Head of caudate nucleus (tissue), 42 donors: ENCODE data around the gene USP37.

ENCODE experiments used
- DNase-seq, 42 donors: peaks; one replicate each; pipeline versions ENCODE4 v3.0.0 to v3.0.0-alpha.2; 2020 to 2021; ENCODE audit warnings: mixed read lengths in 7 of 42
- intact Hi-C: fragments of 100-400 bp; cut with DNase I; formaldehyde crosslinking; loops from one replicate; pipeline ENCODE4 v1.15.0; 2022

USP37 gene

DNA sequence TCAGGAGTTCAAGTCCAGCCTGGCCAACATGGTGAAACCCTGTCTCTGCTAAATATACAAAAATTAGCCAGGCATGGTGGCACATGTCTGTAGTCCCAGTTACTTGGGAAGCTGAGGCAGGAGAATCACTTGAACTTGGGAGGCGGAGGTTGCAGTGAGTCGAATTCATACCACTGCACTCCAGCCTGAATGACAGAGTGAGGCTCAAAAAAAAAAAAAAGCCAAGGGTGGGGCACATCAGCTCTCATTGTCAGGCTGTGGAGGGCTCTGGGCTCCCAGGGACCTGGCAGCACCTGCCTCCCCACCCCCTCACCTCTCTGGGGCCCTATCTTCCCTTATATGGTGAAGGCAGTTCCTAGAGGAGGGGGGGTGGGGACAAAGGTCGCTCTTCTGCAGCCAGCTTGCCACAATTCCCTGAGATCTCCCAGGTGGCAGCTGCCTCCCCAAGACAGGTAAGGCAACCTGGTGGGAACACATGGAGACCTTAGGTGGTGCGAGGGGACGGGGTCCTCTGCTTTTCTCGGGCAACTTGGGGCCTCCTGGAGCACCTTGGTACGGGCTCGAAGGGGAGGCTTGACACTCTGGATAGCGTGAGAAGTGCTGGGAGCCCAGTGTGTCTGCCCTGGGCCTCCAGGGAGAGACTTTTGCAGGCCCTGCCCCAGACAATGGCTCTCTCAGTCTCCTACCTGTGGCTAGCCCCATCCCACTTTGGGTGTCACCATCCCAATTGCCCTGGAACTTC lies 149.3 kb downstream of the USP37 start, which contains the start of gene VIL1:
VIL1 (plus strand) TSS at position 407 of the 742 bp plus-strand sequence. CDS start 4,656 bp downstream, outside the sequence.
- intact Hi-C loops: loop anchor here (10.0 kb wide), 1 partner anchor 426 kb away; no protein-coding TSS in a partner anchor
- DNase-seq: no peak

DNA sequence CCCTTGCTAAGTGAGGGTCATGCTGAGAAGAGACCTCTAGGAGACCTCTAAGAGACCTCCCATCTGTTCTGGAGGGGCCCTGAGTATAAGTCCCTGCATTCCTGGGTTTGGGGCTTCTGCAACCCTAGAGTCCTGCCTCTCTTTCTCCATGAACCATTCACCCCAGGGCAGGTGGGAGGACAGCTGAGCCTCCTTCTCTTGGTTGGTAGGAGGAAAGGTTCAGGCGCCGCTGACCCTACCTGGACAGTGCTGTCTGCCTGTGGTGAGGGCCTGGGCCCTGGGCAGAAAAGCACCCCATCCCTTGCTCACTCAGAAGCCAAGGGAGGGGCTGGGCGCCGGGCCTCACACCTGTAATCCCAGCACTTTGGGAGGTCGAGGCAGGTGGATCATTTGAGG lies 149.8 kb downstream of the USP37 start:
- intact Hi-C loops: loop anchor here (10.0 kb wide), 1 partner anchor 426 kb away; no protein-coding TSS in a partner anchor

DNA sequence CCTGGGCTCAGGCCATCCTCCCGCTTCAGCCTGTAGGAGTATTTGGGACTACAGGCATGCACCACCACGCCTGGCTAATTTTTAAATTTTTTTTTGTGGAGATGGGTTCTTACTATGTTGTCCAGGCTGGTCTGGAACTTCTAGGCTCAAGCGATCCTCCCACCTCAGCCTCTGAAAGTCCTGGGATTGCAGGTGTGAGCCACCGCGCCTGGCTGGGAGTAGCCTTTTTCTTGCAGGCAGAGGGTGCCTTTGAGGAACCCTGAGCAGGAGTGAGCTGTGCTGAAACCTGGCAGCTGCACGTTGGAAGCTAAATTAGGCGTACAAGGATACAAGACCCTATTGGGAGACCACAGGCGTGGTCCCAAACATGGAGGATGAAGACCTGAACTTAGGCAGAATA lies 160.4 kb downstream of the USP37 start:
- intact Hi-C loops: loop anchor here (5.0 to 10.0 kb wide), 2 partner anchors 60 to 767 kb away; partner anchors contain the start of genes CNPPD1, RETREG2 and SLC23A3

More for the DNA sequence above, 149.8 kb downstream of the USP37 start:
- DNase-seq: no peak

DNA sequence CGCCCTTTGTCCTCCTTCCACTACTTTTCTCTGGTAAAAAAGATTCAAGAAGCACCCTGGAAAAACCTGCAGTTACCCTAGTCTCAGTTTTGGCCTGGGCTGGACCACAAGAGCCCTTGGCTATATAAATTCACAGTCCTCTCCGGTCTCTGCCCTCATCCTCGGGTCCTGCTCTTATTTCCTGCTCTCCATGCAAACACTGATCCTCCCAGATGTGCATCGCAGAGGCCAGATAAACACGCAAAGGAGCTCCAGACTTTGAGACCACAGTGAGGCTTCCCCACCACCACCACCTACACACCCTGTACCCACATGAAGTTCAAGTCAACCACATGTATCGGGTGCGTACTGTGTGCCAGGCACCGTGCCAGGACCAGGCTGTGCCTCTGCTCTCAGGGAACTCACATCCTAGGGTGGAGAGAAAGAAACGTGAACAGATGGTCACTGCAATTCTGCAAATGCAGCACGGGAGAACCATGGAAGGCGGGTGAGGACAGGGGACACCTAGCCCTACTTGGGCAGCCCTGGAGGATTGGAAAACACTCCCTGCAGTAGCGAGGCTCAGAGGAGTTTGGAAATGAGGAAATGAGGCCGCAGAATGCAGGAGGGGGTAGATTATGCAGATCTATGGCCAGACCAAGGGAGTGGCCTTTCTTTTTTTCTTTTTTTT lies 161.1 kb downstream of the USP37 start:
- peak in 37 of 42 donors; percentile 31 to 73 (median 51) for DNase-seq
- intact Hi-C loops: loop anchor here (5.0 to 10.0 kb wide), 2 partner anchors 60 to 768 kb away; partner anchors contain the start of genes CNPPD1, RETREG2 and SLC23A3

More for the DNA sequence above, 160.4 kb downstream of the USP37 start:
- no peak for DNase-seq

DNA sequence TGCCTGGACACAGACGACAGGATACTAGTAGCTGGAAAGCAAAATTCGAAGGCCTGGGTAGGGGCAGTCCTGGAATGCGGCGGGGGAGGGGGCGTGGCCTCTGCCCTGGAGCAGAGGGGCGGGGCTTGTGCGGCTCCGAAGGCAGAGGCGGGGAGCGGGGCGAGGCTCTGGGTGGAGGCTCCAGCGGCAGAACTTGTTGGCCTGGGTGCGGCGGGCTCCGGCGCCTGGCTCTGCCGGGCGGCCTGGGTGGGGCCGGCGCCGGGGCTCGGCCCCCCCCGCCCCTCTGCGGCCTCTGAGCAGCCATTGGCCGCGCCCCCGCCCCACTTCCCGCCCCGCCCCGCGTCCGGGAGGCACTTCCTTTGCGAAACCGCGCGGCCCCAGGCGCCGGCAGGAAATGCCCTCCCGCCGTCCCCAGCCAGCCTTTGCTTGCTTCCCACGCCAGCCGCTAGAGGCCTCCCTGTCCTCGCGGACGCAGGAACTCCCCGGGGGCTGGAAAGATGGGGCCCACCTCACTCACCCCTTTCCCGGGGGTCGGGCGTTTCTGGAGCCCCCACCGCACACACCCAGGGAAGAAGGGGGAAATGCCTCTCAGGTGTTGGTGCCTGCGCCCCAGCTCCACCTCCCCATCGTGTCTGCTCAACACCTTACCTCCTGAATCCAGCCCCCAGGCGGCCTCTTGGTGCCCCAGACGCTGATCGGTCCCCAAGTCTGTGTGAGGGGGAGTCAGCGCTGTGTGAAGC lies 161.8 kb downstream of the USP37 start:
- DNase-seq: peak; percentile 87 to 99 (median 96)
- intact Hi-C loops: loop anchor here (5.0 to 10.0 kb wide), 2 partner anchors 61 to 768 kb away; partner anchors contain the start of genes CNPPD1, RETREG2 and SLC23A3

DNA sequence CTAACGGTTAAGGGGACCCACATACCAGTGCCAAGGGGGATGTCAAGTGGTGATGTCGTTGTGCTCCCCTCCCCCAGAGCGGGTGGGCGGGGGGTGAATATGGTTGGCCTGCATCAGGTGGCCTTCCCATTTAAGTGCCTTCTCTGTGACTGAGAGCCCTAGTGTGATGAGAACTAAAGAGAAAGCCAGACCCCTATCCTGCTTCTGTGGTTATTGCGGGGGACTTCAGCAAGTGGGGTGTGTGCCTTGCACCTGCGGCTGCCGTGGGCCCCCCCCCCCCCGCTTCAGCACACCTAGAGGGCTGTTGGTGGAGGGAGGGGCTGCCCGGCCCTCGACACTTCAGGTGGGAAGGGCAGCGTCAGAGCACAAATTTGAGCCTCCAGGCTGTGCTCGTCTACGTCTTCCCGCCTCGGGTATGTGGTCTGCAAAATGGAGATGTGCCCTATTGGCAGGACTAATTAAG lies 162.4 kb downstream of the USP37 start:
- intact Hi-C loops: loop anchor here (5.0 to 10.0 kb wide), 2 partner anchors 62 to 769 kb away; partner anchors contain the start of genes CNPPD1, RETREG2 and SLC23A3
- DNase-seq: peak in 1 of 42 donors; percentile 40

DNA sequence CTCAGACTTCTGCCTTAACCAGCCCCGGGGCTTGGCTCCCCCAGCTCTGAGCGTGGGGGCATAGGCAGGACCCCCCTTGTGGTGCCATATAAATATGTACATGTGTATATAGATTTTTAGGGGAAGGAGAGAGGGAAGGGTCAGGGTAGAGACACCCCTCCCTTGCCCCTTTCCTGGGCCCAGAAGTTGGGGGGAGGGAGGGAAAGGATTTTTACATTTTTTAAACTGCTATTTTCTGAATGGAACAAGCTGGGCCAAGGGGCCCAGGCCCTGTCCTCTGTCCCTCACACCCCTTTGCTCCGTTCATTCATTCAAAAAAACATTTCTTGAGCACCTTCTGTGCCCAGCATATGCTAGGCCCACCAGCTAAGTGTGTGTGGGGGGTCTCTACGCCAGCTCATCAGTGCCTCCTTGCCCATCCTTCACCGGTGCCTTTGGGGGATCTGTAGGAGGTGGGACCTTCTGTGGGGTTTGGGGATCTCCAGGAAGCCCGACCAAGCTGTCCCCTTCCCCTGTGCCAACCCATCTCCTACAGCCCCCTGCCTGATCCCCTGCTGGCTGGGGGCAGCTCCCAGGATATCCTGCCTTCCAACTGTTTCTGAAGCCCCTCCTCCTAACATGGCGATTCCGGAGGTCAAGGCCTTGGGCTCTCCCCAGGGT lies 162.9 kb downstream of the USP37 start:
- intact Hi-C loops: loop anchor here (5.0 to 10.0 kb wide), 2 partner anchors 62 to 770 kb away; partner anchors contain the start of genes CNPPD1, RETREG2 and SLC23A3
- DNase-seq: no peak

DNA sequence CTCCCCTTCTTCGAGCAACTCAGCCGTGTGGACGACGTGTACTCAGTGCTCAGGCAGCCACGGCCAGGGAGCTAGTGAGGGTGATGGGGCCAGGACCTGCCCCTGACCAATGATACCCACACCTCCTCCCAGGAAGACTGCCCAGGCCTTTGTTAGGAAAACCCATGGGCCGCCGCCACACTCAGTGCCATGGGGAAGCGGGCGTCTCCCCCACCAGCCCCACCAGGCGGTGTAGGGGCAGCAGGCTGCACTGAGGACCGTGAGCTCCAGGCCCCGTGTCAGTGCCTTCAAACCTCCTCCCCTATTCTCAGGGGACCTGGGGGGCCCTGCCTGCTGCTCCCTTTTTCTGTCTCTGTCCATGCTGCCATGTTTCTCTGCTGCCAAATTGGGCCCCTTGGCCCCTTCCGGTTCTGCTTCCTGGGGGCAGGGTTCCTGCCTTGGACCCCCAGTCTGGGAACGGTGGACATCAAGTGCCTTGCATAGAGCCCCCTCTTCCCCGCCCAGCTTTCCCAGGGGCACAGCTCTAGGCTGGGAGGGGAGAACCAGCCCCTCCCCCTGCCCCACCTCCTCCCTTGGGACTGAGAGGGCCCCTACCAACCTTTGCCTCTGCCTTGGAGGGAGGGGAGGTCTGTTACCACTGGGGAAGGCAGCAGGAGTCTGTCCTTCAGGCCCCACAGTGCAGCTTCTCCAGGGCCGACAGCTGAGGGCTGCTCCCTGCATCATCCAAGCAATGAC lies 163.6 kb downstream of the USP37 start:
- intact Hi-C loops: loop anchor here (5.0 to 10.0 kb wide), 5 partner anchors 63 to 770 kb away; partner anchors contain the start of genes BCS1L, CNOT9, CNPPD1 and RETREG2

DNA sequence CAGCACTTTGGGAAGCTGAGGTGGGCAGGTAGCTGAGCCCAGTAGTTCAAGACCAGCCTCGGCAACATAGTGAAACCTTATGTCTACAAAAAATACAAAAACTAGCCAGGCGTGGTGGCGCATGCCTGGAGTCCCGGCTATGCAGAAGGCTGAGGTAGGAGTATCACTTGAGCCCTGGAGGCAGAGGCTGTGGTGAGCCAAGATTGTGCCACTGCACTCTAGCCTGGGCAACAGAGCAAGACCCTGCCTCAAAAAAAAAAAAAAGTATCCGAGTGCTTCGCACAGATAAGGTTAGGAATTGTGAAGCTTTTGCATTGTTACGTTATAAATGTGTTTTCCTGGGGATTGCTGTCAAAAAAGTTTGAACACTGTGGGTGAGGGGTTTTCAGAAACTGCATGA lies 164.3 kb downstream of the USP37 start:
- DNase-seq: no peak
- intact Hi-C loops: loop anchor here (5.0 to 10.0 kb wide), 4 partner anchors 112 to 771 kb away; partner anchors contain the start of genes BCS1L, CNOT9, CNPPD1 and RETREG2

More for the DNA sequence above, 163.6 kb downstream of the USP37 start:
- DNase-seq: no peak

DNA sequence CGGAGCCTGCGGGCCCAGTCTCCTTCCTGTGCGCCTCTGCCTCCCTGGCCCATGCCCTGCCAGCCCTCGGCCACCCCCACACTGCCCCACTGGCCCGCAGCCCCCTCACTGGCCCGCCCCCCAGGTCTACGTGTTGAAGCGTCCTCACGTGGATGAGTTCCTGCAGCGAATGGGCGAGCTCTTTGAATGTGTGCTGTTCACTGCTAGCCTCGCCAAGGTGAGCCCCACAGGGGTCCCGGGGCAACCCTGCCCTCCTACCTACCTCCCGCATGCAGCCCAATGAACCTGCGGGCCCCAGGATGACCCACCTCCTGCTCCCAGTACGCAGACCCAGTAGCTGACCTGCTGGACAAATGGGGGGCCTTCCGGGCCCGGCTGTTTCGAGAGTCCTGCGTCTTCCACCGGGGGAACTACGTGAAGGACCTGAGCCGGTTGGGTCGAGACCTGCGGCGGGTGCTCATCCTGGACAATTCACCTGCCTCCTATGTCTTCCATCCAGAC lies 165.2 kb downstream of the USP37 start:
- DNase-seq: no peak
- intact Hi-C loops: loop anchor here (5.0 to 10.0 kb wide), 4 partner anchors 111 to 772 kb away; partner anchors contain the start of genes BCS1L, CNOT9, CNPPD1 and RETREG2

DNA sequence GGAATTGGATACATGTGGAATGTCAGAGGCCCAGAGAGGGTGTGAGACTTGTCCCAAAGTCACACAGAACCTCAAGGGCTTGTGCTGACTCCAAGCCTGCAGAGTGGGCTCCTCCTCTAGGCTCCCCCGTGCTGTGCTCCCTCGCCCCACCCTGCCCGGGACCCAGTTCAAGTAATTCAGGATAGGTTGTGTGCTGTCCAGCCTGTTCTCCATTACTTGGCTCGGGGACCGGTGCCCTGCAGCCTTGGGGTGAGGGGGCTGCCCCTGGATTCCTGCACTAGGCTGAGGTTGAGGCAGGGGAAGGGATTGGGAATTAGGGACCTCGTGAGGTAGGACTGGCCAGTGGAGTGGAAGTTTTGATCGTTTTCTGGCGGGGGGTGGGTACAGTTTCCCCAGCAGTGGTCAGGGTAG lies 165.7 kb downstream of the USP37 start:
- intact Hi-C loops: loop anchor here (5.0 to 10.0 kb wide), 4 partner anchors 110 to 772 kb away; partner anchors contain the start of genes BCS1L, CNOT9, CNPPD1 and RETREG2
- no peak for DNase-seq

DNA sequence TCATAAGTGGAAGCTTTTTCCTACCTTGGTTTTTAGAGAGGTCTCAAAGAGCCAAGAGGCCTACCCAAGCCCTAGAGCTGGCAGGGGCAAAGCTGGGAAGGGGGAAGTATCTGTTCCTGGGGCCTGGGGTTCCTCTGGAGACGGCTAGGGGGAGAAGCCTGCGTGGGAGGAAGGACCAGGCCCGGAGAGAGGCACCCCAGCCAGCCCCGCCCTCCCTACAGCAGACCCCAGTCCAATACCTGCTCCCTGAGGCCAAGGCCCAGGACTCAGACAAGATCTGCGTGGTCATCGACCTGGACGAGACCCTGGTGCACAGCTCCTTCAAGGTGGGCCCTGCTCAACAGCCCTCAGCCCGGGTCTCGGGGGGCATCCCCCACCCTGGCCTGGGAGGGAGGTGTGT lies 166.3 kb downstream of the USP37 start:
- intact Hi-C loops: loop anchor here (5.0 to 10.0 kb wide), 4 partner anchors 110 to 773 kb away; partner anchors contain the start of genes BCS1L, CNOT9, CNPPD1 and RETREG2

DNA sequence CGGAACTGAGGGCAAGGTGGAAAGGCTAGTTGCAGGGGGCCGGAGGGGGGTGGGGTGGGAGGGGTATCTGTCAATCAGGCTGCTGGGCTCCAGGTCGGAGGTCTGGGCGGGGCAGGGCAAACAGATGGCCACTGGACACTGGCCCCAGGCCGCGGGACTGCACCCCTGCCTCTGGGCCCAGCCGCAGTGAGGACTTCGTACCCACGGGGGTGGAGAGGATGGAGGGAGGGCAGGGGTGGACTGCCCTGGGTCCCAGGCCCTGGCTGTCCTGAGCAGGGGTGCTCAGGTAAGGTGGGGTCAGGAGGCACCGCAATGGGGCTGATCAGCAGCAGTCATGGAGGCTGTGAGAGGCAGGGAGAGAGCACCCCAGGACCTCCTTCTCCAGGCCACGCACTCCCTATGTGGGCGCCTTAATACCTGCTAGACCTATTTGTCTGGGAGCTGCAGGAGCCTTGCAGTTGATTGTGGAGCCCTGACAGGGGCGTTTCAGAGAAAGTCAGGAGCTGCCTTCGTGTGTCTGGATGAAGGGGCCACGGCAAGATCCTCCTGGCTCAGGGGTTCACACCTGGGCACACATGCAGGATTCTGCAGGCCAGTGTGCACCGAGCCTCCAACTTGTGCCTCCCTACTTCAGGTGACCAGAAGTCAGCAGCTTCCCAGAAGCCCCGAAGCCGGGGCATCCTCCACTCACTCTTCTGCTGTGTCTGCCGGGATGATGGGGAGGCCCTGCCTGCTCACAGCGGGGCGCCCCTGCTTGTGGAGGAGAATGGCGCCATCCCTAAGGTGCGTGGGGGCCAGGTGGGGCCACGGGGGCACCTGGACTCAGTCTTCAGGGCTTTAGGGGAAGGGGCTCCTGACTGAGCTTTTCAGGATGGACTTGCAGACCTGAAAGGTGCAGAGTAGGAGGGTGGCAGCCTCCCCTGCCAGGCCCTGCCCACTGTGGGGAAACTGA lies 166.9 kb downstream of the USP37 start:
- no peak for DNase-seq
- intact Hi-C loops: loop anchor here (5.0 to 10.0 kb wide), 4 partner anchors 109 to 774 kb away; partner anchors contain the start of genes BCS1L, CNOT9, CNPPD1 and RETREG2

More for the DNA sequence above, 166.3 kb downstream of the USP37 start:
- no peak for DNase-seq
